GM23338 (cell line): ENCODE results near the gene ECHDC3. TPM values are rescaled to one million over a fixed set of nuclear protein-coding genes. Genes with fewer than 3 reads are reported as not detected.

Experiments
- ATAC-seq: fragments of 200-7000 bp; cut with Tn5 transposase; 3 replicates; pipeline ENCODE4 v1.9.1; 2020
- DNase-seq: peaks from one replicate; pipeline ENCODE4 v3.0.0-alpha.2; 2015; ENCODE audit warnings: low spot score
- H2AFZ ChIP-seq: fragments of 200-600 bp; sonication (generic); 2 replicates; pipeline ENCODE4 v1.8.0; 2016; ENCODE audit warnings: antibody characterized with exemption, mild to moderate bottlenecking, moderate library complexity
- H3F3A ChIP-seq: fragments of 200-600 bp; sonication (generic); replicated peaks from 2 replicates; pipeline ENCODE4 v1.8.0; 2017; ENCODE audit warnings: antibody characterized with exemption, mixed run types, low read depth
- H3K27ac ChIP-seq: fragments of 200-600 bp; sonication (generic); 2 replicates; pipeline ENCODE4 v1.6.1; 2016; ENCODE audit warnings: low read depth
- H3K27me3 ChIP-seq: fragments of 200-600 bp; sonication (generic); 2 replicates; pipeline ENCODE4 v1.8.0; 2016; ENCODE audit warnings: mild to moderate bottlenecking, mixed run types, moderate library complexity; ENCODE audit not compliant: insufficient read depth
- H3K36me3 ChIP-seq: fragments of 200-600 bp; sonication (generic); 2 replicates; pipeline ENCODE4 v1.8.0; 2016; ENCODE audit warnings: mild to moderate bottlenecking; ENCODE audit not compliant: insufficient read depth
- H3K4me1 ChIP-seq: fragments of 200-600 bp; sonication (generic); 2 replicates; pipeline ENCODE4 v1.8.0; 2016; ENCODE audit warnings: mild to moderate bottlenecking, moderate library complexity; ENCODE audit not compliant: insufficient read depth
- H3K4me2 ChIP-seq: fragments of 200-600 bp; sonication (generic); 2 replicates; pipeline ENCODE4 v1.7.1; 2017; ENCODE audit warnings: mixed run types
- H3K4me3 ChIP-seq: fragments of 200-600 bp; sonication (generic); 2 replicates; pipeline ENCODE4 v1.6.1; 2016; ENCODE audit warnings: mixed run types
- H3K79me2 ChIP-seq: fragments of 200-600 bp; sonication (generic); replicated peaks from 2 replicates; pipeline ENCODE4 v1.8.0; 2017; ENCODE audit warnings: mild to moderate bottlenecking; ENCODE audit not compliant: insufficient read depth
- H3K9me2 ChIP-seq: fragments of 200-600 bp; sonication (generic); 2 replicates; pipeline ENCODE4 v1.8.0; 2017; ENCODE audit not compliant: insufficient read depth
- H4K20me1 ChIP-seq: fragments of 200-600 bp; sonication (generic); replicated peaks from 2 replicates; pipeline ENCODE4 v1.8.0; 2017; ENCODE audit warnings: mild to moderate bottlenecking; ENCODE audit not compliant: insufficient read depth
- H3K27ac Mint-ChIP-seq: 2 replicates; pipeline ENCODE4 v1.8.0; 2020; ENCODE audit warnings: inconsistent platforms, mild to moderate bottlenecking, moderate library complexity, mixed read lengths
- H3K27me3 Mint-ChIP-seq: 3 replicates; pipeline ENCODE4 v1.8.0; 2022; ENCODE audit warnings: low read depth, mild to moderate bottlenecking, moderate library complexity, mixed read lengths, inconsistent platforms; ENCODE audit not compliant: insufficient read depth, poor library complexity
- H3K36me3 Mint-ChIP-seq: 3 replicates; pipeline ENCODE4 v1.8.0; 2021; ENCODE audit warnings: low read depth, mild to moderate bottlenecking, inconsistent platforms, moderate library complexity, mixed read lengths
- H3K4me1 Mint-ChIP-seq: 3 replicates; pipeline ENCODE4 v1.8.0; 2020; ENCODE audit warnings: mild to moderate bottlenecking, inconsistent platforms, mixed read lengths
- H3K4me3 Mint-ChIP-seq: 3 replicates; pipeline ENCODE4 v1.8.0; 2021; ENCODE audit warnings: moderate library complexity, mild to moderate bottlenecking, inconsistent platforms, mixed read lengths
- H3K9me3 Mint-ChIP-seq: 3 replicates; pipeline ENCODE4 v1.8.0; 2020; ENCODE audit warnings: moderate library complexity, mild to moderate bottlenecking, inconsistent platforms, mixed read lengths
- CTCF ChIP-seq, 2 experiments: fragments of 200-600 bp in 1 of 2; sonication (generic) in 1 of 2; conservative IDR thresholded peaks; 2 replicates each; pipeline versions ENCODE4 v1.5.1 to v1.6.1; 2016 to 2017; ENCODE audit warnings: antibody characterized with exemption in 2 of 2, low read depth in 2 of 2, mild to moderate bottlenecking in 2 of 2, moderate library complexity in 1 of 2
- ETS1 ChIP-seq: IDR thresholded peaks from 2 replicates; pipeline ENCODE4 v1.6.1; 2016; ENCODE audit warnings: antibody characterized with exemption
- EZH2 ChIP-seq: fragments of 200-600 bp; sonication (generic); IDR thresholded peaks from one replicate; pipeline ENCODE4 v1.8.0; 2017; ENCODE audit warnings: antibody characterized with exemption, mild to moderate bottlenecking, low read depth; ENCODE audit not compliant: unreplicated experiment
- EZH2phosphoT487 ChIP-seq: fragments of 200-600 bp; sonication (generic); IDR thresholded peaks from one replicate; pipeline ENCODE4 v1.8.1; 2018; ENCODE audit warnings: antibody characterized with exemption; ENCODE audit not compliant: unreplicated experiment
- JUNB ChIP-seq: IDR thresholded peaks from one replicate; pipeline ENCODE4 v1.6.1; 2016; ENCODE audit warnings: antibody characterized with exemption; ENCODE audit not compliant: unreplicated experiment
- NANOG ChIP-seq: IDR thresholded peaks from 2 replicates; pipeline ENCODE4 v1.6.1; 2016; ENCODE audit warnings: antibody characterized with exemption, borderline replicate concordance
- POLR2AphosphoS5 ChIP-seq: IDR thresholded peaks from 2 replicates; pipeline ENCODE4 v1.6.1; 2016; ENCODE audit warnings: antibody characterized with exemption, low read depth
- REST ChIP-seq: IDR thresholded peaks from one replicate; pipeline ENCODE4 v1.6.1; 2018; ENCODE audit warnings: antibody characterized with exemption; ENCODE audit not compliant: unreplicated experiment
- STAT1 ChIP-seq: IDR thresholded peaks from one replicate; pipeline ENCODE4 v1.6.1; 2016; ENCODE audit warnings: antibody characterized with exemption; ENCODE audit not compliant: unreplicated experiment
- ZNF114 ChIP-seq: fragments of 250-450 bp; sonication (Bioruptor Pico); IDR thresholded peaks from 2 replicates; pipeline ENCODE4 v1.5.0; 2020; ENCODE audit warnings: mild to moderate bottlenecking, moderate library complexity
- ZNF462 ChIP-seq: fragments of 250-450 bp; sonication (Bioruptor Pico); IDR thresholded peaks from 2 replicates; pipeline ENCODE4 v1.5.0; 2020; ENCODE audit warnings: mild to moderate bottlenecking, moderate library complexity
- polyA plus RNA-seq: library from polyadenylated mRNA; unstranded; fragments of >200 nt; fragmentation: Nextera tagmentation; extraction: Ambion mirVana; gene quantifications from 2 replicates; pipeline ENCODE4 v1.2.1, GENCODE V29; 2016
- total RNA-seq: library from RNA; depleted of rRNA; stranded (reverse); fragments of >200 nt; shearing (Covaris generic); gene quantifications from 2 replicates; pipeline ENCODE4 v1.2.3, GENCODE V29; 2014

Gene ECHDC3
- total and polyA plus RNA-seq, 2 experiments from 2014 or later: 16.3 to 50.1 TPM

- TF ChIP-seq ZNF462 (CRISPR knock-in tag) (no peak), STAT1 (no peak), CTCF (conservative IDR thresholded peaks at IDR 0.05; ENCODE audit: low read depth in 2 of 2) (no peak), EZH2phosphoT487 (no peak), POLR2AphosphoS5 (no peak)
Observed at GRCh38 chr10:11765141-11765540, 23.0 kb downstream of the ECHDC3 start (continued).

GRCh38 chr10:11772575-11773288 lies 30.6 kb downstream of the ECHDC3 start:
- no peak overlapping the region for H3K27ac ChIP-seq
- H4K20me1 ChIP-seq: no peaks in the 10 kb centered on the region
- H3K4me2 ChIP-seq: no peak overlapping the region
- no peaks in the 10 kb centered on the region for H3K4me1 ChIP-seq
- no peaks in the 10 kb centered on the region for H3F3A ChIP-seq
- H3K9me2 ChIP-seq: peaks cover 4% of the 10 kb centered on the region; the same call in 1 of the 2 replicates
- Mint-ChIP-seq H3K4me1 (no peaks in the 10 kb centered on the region; the same call in 2 of the 3 replicates), H3K36me3 (no peaks in the 10 kb centered on the region; the same call in 2 of the 3 replicates), H3K27ac (no peak overlapping the region), H3K9me3 (no peaks in the 10 kb centered on the region), H3K4me3 (no peak overlapping the region), H3K27me3 (no peaks in the 10 kb centered on the region)
- no peaks in the 10 kb centered on the region for H3K79me2 ChIP-seq
- ATAC-seq (no peak), DNase-seq (no peak)
- H2AFZ ChIP-seq: no peak overlapping the region
- no peaks in the 10 kb centered on the region for H3K36me3 ChIP-seq
- H3K4me3 ChIP-seq: no peak overlapping the region
- no peaks in the 10 kb centered on the region for H3K27me3 ChIP-seq
- TF ChIP-seq STAT1: no peak
- TF ChIP-seq ETS1: no peak
- TF ChIP-seq JUNB: no peak
- no peak for TF ChIP-seq EZH2
- no peak for TF ChIP-seq REST
- TF ChIP-seq POLR2AphosphoS5: no peak
- TF ChIP-seq ZNF114 (CRISPR knock-in tag): no peak
- TF ChIP-seq NANOG: no peak
- TF ChIP-seq EZH2phosphoT487: no peak
